Measurements from ENCODE around the gene ANKRD13A. TPM values are rescaled to one million over a fixed set of nuclear protein-coding genes. Genes with fewer than 3 reads are reported as not detected.
"Not testable (repeated sequence)": the region's sequence is repeated elsewhere in the genome, so short reads cannot be mapped to it uniquely, and the experiment has no call there.

Gene ANKRD13A
- total RNA-seq, 1 donor from 2014 or later, result 43.0 TPM

DNA sequence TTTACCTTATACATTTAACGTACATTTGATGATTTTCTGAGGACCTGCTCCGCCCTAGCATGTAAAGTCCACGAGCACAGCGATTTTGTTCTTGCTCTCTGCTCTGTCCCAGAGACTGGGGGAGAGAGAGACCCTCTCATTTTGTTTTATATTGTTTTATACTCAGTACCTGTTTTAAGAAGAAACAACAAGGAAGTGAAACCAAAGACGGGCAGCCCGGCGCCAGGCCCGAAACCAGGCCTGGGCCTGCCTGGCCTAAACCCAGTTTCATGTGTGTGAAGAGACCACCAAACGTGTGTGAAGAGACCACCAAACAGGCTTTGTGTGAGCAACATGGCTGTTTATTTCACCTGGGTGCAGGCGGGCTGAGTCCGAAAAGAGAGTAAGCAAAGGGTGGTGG, 49.8 kb downstream of the ANKRD13A start:
- DNase-seq, result not testable (repeated sequence)

GRCh38 chr12:110049666-110050065, 50.4 kb downstream of the ANKRD13A start:
- not testable (repeated sequence) for DNase-seq

DNA sequence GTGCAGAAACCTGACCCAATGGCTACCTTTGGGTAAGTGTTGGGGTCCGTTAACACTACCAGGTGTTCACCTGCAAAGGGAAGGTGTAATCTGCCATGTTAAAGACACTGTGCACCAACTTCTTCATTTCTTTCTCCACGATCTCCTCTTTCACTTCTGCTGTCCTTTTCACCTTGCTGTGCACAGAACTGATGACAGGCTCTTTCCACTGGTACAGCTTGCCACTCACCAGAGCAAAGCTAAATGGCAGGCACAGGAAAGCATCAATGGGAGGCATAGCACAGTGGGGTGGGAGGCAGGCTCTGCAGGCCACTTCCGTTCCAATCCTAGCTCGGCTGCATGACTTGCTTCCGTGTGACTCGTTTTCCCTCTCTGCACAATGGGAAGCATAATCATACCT, 51.7 kb downstream of the ANKRD13A start:
- no peak for DNase-seq

DNA sequence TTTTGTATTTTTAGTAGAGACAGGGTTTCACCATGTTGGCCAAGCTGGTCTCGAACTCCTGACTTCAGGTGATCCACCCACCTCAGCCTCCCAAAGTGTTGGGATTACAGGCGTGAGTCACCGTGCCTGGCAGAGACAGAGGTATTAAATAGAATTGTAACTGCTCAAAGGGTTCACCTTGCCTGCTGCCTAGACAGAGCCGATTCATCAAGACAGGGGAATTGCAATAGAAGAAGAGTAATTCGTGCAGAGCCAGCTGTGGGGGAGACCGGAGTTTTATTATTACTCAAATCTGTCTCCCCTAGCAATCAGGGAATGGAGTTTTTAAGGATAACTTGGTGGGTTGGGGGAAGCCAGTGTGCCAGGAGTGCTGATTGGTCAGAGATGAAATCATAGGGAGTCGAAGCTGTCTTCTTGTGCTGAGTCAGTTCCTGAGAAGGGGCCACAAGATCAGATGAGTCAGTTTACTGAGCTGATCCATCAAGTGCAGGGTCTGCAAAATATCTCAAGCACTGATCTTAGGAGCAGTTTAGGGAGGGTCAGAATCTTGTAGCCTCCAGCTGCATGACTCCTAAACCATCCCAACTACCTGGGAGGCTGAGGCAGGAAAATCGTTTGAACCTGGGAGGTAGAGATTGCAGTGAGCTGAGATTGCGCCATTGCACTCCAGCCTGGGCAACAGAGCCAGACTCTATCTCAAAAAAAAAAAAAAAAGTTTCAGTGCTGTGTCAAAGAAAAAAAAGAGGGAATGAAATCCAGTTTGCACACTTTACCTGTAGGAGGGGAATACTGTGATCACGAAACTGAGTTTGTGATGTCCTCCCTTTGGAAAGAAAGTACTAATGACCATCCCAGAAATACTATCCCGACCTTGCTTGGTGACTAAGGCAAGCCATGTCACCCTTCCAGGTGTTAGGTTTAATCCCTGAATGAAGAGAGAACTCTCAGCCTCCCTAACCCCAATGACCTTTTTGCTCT, 56.4 kb downstream of the ANKRD13A start:
- DNase-seq, result not testable (repeated sequence)

GRCh38 chr12:110056643-110057042, 57.4 kb downstream of the ANKRD13A start:
- DNase-seq, result not testable (repeated sequence)

GRCh38 chr12:110058875-110059615, 59.8 kb downstream of the ANKRD13A start:
- no peak for DNase-seq

GRCh38 chr12:110059651-110060000, 60.4 kb downstream of the ANKRD13A start:
- DNase-seq, result no peak

DNA sequence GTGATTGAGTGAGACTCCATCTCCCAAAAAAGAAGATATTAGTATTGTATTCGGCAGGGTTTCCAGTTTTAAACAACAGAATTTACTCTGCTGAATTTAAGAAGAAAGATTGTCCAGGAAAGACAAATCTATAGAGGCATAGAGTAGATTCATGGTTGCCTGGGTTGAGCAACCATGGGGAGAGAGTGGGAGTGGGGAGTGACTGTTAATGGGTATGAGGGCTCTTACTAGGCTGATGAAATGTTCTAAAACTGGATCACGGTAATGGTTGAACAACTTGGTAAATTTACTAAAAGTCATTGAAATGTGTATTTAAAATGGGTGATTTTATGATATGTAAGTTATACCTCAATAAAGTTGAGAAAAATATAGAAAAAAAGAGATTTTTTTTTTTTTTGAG, 63.0 kb downstream of the ANKRD13A start:
- DNase-seq, result no peak

DNA sequence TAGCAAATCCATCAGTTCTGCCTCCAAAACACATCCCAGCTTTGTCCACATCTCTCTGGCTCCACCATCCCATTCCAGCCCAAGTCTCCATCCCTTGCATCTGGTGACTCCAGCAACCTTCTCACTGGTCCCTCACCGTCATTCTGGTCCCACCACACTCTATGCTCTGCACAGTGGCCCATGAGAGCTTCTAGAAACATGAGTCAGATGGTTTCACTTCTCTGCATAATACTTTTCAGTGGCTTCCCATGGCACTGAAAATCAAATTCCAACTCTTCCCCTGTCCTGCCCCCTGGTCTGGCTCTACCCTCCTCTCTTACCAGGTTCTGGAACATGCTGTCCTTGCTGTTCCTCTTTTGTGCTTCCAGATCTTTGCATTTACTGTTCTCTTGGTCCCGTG, 66.3 kb downstream of the ANKRD13A start:
- DNase-seq, result no peak

GRCh38 chr12:110067531-110067930, 68.3 kb downstream of the ANKRD13A start:
- no peak for DNase-seq

DNA sequence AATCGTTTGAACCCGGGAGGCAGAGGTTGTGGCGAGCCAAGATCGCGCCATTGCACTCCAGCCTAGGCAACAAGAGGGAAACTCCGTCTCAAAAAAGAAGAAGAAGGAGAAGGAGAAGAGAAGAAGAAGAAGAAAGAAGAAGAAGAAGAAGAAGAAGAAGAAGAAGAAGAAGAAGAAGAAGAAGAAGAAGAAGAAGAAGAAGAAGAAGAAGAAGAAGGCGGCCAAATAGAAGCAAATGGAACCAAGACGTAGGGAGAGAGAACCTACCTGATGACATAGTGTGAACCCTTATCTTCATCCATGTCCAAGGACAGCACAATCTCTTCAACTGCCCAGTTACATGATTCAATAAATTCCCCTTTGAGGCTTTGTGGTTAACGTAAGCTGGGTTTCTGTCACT, 68.9 kb downstream of the ANKRD13A start:
- DNase-seq, result not testable (repeated sequence)

DNA sequence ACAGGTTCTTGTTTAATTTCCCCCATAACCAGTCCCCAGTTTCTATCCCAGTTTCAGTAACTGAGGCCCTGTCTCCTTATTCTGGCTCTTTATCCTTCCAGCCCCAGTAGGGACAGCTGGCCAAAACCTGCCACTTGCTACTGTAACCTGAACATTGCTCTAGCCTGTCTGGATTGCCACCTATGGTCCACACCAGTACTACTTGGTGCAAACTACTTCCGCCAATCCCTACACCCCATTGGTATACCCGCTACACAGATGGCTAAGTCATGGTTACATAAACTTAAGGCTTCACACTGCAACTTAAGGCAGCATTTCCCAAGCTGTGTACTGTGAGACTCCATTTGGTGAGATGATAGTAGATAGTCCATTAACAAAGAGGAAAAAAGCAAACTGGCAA, 69.4 kb downstream of the ANKRD13A start:
- DNase-seq, result no peak

GRCh38 chr12:110071504-110071903, 72.3 kb downstream of the ANKRD13A start:
- DNase-seq, result no peak

DNA sequence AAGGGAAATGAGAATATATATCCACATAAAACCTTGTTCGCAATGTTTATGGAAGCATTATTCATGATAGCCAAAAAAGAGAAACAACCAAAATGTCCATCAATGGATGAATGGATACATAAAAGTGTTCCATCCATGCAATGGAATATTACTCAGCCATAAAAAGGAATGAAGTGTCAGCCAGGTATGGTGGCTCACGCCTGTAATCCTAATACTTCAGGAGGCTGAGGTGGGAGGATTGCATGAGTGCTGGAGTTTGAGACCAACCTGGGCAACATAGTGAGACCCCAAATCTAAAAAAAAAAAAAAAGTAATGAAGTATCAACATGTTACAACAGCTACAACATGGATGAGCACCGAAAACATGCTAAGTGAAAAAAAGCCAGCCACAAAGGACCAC, 72.7 kb downstream of the ANKRD13A start:
- no peak for DNase-seq

DNA sequence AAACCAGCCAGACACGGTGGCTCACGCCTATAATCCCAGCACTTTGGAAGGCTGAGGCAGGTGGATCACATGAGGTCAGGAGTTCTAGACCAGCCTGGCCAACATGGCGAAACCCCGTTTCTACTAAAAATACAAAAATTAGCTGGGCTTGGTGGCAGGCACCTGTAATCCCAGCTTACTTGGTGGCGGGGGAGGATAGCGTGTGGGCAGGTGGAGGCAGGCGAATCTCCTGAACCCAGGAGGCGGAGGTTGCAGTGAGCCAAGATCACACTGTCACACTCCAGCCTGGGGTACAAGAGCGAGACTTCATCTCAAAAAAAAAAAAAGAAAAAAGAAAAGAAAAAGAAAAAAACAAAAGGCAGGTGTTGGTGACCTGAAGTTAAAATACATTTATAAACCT, 73.4 kb downstream of the ANKRD13A start:
- DNase-seq, result not testable (repeated sequence)

GRCh38 chr12:110073049-110073831, 74.0 kb downstream of the ANKRD13A start:
- DNase-seq, result peak; percentile 18

DNA sequence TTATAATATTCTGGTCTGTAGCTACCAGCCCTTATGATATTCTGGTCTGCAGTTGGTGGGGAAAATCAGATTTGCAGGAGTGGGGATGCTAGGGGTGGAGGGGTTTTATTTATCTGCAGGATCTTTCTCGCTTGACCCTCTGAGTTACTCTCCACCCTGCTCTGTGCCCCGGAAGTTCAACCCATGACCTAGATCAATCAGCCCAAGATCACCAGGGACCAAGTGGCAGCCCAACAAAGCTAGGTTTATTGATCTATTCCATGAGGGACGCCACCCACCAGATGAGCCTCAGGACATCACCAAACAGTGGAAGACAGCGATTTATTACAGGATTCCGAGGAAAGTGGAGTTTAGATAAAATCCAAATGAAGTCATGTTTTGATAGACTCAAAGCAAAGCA, 74.9 kb downstream of the ANKRD13A start:
- DNase-seq, result no peak

GRCh38 chr12:110075880-110076279, 76.7 kb downstream of the ANKRD13A start:
- DNase-seq, result no peak

GRCh38 chr12:110077800-110078199, 78.6 kb downstream of the ANKRD13A start:
- no peak for DNase-seq

- peak; percentile 18 for DNase-seq
These were observed 80.5 kb downstream of the ANKRD13A start for GRCh38 chr12:110079477-110080400.

DNA sequence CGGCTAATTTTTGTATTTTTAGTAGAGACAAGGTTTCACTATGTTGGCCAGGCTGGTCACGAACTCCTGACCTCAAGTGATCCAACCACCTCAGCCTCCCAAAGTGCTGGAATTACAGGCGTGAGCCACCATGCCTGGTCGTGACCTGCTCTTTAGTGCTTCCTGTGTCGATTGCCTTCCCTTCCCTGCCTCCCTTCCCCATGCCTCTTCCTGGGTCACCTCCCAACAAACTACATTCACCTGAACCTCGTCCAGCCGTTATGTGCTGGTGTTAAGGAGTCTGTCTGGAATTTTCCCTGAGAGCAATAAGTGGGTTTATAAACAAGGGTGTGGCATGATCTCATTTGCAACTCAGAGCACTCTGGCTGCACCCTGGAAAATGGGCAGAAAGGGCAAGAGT, 81.2 kb downstream of the ANKRD13A start:
- no peak for DNase-seq
